Hematopoietic multipotent progenitor cell (in vitro differentiated cells): ENCODE data around the gene PEA15. TPM values are rescaled to one million over a fixed set of nuclear protein-coding genes. Genes with fewer than 3 reads are reported as not detected.

Experiments
- DNase-seq, 3 donors: peaks; one replicate each; pipeline ENCODE4 v3.0.0-alpha.2; 2011 to 2015; ENCODE audit warnings: low read depth in 2 of 3, low spot score in 2 of 3
- total RNA-seq: library from RNA; depleted of rRNA; stranded (reverse); fragments of >200 nt; gene quantifications from one replicate; pipeline ENCODE4 v1.2.3, GENCODE V29; 2012

The PEA15 gene
- total RNA-seq, 1 donor: 23.7 TPM

DNA sequence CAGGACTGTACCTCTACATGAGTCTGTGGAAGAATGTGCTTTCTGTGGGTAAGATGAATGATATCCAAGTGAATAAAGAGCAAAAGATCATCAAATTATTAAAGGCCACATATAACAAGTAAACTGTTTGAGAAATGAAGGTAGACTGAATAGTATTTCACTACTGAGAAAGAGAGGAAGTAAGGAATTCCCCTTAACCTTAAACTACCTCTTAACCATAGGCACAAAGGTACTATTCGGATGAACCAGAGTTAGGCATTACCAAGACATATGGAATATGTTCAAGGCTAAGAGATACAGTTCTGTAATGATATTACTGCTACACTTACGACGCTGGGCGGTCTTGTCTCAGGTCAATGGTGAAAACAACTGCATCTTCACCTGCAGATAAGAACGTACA lies 31.6 kb downstream of the PEA15 start:
- no peak for DNase-seq

DNA sequence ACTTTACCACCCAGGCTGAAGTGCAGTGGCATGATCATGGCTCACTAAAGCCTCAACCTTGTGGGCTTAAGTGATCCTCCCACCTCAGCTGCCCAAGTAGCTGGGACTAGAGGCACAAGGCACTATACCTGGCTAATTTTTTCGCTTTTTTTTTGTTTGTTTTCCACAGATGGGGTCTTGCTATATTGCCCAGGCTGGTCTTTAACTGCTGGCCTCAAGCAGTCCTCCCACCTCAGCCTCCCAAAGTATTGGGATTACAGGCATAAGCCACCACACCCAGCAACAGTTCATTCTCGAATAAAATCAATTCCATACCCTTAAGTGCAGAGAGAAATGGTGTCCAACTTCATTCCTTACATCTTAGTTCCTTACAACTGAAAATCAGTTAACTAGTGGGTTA lies 32.4 kb downstream of the PEA15 start:
- DNase-seq: no peak

DNA sequence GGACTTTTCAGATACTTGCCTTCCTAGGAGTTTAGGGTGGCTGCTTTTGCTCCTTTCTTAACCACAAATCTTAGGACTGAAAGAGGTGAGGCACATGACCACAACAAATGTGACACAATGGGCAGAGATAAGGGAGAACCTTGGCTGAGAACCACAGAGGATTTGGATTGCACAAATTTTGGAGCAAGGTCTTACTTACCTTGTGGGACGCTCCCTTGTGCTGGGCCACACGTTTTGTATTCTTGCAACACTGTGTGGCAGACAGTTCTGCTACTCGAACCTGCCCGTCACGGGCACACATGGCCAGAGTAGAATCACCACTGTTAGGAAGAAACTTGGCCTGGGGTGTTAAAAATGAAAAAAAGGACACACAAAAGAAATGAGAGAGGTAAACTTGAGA lies 33.2 kb downstream of the PEA15 start:
- no peak for DNase-seq

DNA sequence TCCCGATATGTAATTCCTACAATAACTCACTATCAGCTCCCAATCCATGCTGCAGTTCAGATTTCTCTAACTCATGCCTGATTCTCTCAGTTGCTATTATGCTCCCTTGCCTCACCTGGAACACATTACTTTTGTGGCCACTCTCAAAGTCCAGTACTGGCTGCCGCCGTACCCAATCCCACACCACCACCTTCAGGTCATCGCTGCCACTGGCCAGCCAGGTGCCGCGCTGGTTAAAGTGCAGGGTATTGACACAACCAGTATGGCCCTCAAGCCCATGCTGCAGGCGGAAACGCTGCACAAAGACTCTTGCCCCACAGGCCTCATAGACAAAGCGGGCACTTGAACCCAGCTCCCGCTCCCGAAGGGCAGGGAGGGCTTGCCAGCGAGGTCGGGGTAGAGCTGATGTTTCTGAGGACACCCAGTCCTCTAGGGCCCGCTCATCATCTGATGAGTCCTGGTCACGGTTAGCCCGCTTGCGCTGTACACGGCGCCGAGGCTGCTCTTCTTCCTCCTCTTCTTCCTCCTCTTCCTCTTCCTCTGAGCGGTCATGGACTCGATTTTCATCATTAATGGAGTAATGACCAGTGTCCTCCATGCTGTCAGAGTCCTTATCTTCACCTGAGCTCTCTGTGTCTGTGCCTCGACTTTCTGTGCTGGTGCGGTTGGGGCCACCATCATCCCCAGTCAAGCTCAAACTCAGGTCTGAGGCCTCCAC lies 34.6 kb downstream of the PEA15 start:
- no peak for DNase-seq

DNA sequence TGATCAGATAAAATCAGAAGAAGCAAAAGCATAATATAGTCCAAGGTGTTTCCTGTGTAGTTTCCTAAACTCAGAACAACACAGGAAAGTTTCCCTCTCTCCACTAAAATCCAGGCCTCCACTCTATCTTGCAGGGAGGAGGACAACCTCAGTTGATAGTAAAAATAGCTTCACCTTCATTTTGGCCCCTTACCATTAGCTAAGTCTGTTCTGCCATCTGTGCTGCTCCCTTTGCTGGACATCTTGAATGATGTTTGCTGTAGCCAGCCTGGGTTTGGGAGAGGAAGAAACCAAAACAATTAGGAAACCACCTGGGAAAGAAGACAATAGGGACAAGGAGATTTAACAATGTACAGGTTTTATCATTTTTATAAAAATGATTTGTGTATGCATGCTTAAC lies 38.6 kb downstream of the PEA15 start:
- no peak for DNase-seq

DNA sequence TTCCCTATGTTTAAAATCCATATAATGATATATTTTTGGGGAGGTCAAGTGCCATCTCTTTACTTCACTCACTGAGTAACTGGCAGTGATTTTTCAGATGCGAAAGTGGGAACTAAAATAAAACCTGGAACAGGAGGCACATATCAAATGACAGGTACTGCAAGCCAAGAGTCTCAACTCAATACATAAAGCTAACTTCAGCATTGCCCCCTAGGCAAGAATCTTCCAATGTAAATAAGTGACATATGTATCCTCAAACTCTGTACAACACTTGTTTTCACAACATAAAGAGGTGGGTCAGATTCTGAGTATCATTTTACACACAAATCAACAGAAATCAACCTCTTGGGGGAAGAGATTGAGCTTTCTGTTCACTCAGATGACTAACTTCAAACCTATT lies 39.0 kb downstream of the PEA15 start:
- no peak for DNase-seq

DNA sequence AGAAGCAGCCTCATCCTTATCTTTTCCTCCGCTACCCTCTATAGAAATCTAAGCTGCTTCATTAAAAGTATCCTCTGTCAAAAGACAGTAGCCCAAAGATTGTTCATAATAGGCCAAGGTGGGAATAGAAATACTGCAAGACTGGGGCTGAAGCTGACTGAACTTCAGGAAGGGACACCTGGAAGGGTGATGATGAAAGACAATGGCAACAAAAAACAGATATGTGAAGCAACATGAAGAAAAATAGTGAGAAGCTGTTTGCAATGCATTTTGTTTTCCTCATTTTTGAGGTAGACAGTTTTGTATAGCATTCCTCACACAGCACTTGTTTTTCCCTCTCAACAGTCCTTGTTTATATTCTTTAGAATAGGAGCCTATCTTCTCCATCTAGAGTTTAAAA lies 40.2 kb downstream of the PEA15 start:
- DNase-seq: no peak

DNA sequence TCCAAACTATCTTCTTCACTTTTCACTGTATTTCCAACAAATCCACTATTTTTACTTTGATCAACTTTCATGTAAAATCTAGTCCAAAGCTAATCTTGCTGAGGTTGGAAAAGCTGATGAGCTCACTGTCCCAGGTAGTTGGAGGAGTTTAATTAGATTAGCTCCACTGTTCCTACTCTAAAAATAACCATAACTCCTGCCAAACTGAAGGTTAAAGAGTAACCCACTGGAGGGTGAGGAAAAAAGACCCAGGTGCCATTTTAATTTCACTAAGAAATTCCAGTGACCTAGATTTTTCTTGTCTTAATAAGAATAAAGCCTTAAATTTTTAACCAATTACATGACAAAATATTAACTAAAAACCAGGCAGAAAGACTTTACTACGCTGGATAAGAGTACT lies 41.9 kb downstream of the PEA15 start:
- no peak for DNase-seq

DNA sequence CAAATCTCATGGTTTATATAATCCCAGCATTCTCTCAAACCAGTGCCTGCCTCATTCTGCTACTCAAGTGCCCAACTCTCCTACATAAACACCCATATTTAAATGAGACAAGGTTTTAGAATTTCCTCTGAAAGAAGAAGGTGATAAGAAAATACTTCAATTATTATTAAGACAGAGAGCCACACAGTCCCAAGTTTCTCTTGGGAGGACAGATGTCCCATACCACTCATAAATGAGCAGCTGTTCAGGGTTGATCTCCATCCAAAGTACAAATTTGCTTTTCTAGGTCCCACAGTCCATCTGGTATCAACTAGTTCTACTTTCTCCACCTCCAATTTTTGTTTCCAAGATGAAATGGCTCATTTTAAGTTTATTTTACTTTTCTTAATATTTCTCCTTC lies 45.8 kb downstream of the PEA15 start:
- no peak for DNase-seq

DNA sequence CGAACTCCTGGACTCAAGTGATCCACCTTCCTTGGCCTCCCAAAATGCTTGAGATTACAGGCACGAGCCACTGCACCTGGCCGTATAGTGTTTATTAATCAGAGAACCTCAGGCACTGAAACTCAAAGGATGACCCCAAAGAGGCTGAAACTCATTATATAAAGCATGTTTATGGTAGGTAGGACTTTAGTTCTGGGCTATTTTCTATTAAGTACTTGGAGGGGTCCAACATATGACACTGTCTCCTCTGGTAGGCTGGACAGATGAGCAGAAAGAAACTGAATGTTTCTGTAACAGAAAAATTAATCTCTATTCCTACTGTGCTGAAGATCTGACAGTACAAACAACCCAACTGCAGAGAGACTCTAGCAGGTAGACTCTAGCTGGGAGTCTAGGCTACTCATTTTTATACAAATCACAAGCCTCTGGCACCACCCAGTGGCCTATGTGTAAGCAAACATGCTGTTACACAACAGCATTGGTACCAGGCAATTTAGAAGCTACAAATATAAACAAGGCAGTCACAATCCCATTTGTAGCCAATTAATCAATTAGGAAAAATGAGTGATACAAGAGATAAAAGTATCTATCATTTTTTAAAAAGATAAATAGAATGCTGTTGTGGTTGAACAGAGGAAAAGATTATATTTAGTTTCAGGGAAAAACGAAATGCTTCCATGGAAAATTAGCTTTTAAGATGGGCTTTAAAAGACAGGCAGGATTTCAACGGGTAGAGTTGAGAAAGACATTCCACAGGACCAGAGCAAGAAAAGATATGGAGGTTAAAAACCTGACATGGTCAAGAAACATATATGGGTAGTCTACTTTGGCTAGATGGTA lies 46.7 kb downstream of the PEA15 start:
- peak; percentile 18 to 89 (median 65) for DNase-seq

DNA sequence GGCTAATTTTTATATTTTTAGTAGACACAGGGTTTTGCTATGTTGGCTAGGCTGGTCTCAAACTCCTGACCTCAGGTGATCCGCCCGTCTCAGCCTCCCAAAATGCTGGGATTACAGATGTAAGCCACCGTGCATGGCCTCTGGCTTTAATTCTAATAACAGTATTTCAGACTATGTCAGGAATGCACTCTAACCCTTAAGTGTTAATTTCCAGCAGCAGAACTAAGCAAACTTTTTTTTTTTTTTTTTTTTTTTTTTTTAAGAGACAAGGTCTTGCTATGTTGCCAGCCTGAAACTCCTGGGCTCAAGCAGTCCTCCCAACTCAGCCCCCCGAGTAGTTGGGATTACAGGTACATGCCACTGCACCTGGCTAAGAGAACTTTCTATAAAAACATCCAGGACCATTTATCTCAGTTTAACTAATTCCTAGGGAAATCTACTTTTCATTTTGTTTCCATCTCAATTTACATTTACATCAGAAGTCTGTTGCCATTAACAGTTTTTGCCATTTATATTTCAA lies 50.7 kb downstream of the PEA15 start:
- no peak for DNase-seq

DNA sequence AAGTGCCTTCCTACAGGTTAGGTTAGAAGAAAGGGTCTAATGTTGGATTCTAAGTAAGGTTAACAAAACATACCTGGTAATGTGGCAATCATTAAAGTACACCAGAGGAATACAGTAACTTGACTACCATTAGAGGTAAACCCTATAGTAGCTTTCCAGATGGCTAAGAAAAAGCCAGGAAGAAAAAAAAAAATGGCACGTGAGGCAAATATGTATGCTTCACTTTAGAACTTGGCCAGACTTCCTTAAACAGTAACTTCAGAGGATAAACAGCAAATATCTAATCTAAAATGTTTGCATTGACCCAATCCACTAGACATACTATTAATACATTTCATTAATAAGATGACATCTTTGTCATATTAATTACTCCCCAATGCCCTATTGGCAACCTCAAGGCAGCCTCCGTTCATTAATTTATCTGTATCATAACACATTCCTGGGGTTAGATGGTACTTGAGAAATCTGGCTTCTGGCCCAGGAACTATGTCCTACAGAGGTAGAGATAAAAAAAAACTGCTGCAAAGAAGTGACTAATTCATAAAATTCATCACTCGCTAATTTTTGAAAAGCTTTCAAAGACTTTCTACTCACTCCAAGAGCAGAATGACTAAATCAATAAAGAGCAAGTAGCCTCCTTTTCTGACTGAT lies 51.3 kb downstream of the PEA15 start:
- peak in 1 of 3 donors; percentile 23 for DNase-seq

DNA sequence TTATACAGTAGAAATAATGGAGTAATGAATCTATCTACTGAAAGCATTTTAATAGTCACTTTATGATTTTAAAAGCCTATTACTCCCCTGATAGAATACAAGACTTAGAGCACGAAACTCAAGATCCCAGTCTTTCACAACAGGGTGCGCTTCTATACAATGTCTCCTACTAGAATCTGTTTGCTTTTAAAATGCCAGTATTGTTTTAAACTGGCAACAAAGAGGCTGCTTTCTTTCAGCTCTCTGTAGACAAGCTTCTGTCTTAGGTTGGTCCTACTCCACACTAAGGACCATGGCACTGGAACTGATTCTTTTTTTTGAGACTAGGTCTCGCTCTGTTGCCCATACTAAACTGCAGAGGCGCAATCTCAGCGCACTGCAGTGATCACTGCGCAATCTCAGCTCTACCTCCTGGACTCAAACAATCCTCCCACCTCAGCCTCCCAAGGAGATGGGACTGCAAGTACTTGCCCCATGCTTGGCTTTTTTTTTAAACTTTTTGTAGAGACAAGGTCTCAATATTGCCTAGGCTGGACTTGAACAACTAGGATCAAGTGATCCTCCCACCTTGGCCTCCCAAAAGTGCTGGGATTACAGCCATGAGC lies 52.3 kb downstream of the PEA15 start:
- no peak for DNase-seq

DNA sequence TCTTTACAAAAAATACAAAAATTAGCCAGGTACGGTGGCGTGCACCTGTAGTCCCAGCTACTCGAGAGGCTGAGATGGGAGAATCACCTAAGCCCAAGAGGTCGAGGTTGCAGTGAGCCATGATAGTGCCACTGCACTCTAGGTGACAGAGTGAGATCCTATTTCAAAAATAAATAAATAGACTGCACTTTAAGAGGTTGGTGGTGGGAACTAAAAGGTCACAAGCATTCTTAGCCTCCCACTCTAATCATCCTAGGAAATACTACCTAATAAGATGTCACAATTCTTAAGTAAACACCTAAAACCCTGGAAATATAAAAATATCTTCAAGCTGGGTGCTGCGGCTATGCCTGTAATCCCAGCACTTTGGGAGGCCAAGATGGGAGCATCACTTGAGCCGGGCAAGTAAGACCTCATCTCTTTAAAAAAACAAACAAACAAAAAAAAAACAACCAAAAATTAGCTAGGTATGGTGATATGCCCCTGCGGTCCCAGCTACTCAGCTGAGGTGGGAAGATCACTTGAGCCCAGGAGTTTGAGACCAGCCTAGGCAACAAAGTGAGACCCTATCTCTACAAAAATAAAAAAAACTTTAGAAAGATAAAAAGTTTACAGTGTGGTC lies 53.1 kb downstream of the PEA15 start:
- DNase-seq: no peak

DNA sequence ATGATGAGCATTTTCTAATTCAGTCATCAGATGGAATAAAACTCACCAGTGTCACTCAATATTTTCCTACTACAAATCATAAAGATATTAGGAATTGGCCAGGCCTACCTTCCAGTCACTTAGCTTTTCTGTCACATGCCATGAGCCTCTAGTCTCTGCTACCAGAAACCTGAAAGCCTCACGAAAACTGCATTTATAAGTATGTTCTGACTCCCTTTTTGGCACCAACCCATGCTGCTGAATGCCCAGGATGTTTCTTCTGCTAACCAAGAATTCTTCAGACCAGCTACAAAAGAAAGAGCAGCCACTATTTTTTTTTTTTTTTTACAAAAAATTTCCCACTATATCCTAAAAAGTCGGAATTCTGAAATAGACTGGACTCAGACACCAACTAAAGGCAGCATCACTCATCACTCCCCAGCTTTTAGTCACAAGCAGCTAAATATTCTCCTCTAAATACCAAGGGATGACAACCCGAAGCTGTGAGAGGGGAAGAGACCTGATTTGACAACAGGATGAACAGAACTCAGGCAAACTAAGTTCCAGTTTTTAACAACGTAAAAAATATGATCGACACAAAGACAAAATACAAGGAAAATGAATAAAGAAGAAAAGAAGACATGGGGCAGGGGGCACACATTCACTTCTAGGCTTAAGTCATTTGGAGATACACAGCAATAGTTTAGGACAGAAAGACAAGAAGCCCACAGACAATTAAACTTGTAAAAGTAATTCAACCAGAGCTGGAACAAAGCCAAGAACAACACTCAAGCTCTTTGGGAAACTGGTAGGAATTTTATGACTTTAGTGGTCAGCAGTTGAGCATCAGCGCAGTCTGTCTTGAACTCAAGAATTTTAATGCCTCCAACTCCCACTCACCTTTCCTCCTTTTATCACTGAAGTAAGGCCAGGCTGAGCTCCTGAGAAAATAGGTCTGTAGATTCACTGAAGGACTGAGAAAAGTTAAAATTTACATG lies 55.5 kb downstream of the PEA15 start:
- no peak for DNase-seq

DNA sequence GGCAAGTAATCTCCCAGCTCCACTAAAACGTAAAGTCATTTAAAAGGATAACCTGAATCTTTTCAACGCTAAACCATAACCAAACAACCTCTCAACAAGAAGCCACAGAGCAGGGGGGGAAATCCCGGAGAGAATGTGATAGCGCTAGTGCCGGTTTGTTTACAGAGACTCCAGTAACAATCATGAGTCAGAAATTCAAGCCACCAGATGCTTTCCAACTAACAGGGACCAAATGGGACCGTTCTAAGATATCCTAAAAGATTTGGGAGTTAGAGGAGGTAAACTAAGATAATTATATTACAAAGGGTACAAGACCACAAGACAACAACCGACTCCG lies 56.3 kb downstream of the PEA15 start:
- DNase-seq: peak; percentile 62 to 86 (median 82)

DNA sequence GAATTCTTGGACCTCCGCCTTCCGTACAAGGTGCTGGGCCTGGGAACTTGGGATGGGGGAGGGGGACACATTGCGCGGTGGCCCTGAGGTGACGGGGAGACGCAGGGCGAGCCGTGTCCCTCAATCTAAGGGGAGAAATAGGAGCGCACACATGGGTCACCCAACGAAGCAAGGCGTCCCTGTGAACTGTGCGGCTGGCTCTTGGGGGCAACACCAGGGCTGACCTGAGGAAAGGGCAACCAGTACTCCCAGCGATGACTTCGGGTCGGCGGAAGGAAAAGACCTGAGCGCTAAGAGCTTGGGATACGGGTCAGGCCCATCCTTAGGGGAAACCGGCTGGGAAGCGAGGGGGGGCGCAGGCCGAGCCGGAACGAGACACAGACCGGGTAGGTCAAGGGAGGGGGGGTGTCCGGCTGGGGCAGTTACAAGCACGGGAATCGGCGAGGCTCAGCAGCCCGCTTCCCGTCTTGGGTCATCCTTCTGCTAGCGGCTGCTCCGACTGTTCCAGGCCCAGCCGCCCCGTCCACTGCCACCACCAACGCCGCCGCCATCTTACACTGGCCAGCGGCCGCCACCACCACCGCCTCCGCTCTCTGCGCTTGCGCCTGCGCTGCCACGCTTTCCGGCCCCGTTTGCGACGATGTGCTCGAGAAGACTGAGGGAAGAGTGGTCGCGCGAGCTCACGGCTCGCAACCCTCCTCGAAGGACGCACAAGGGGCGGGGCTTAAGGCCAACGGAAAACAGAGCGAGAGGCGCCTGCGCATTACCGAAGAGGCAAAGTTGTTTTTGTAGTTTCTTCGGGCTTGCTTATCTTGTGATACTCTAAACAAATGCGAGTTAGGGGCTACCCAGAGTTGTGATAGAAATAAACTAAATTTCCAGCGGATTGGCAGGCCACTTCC lies 57.0 kb downstream of the PEA15 start, which contains the start of gene DCAF8:
TSS of gene DCAF8 (minus strand) at position 657 of the 902 bp plus-strand sequence. CDS start 18,541 bp downstream, outside the sequence.
- peak; percentile 96 to 99 (median 98) for DNase-seq

DNA sequence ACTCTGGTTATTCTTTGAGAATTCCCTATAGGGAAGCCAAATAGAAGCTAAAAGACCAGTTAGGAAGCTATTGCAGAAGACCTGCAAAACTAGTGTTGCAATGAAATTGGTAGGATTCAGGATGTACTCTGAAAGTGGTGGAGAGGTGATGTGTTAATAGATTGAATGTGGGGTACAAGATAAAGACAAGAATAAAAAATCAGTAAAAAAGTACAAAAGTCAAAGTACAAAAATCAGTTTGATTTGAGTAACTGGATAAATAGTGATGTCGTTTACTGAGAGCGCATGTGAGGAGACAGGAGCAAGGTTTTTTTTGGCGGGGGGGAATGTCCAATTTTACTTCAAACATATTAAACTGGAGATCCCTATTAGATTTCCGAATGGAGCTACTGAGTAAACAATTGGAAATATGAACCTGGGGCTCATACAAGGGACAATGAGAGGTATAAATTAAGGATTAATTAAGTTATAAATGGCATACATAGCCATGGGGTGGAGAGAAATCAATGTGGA lies 59.7 kb downstream of the PEA15 start:
- DNase-seq: no peak
